ENCODE measurements around the gene AQP2.
"Not testable (repeated sequence)": the region's sequence is repeated elsewhere in the genome, so short reads cannot be mapped to it uniquely, and the experiment has no call there.

The AQP2 gene

DNA sequence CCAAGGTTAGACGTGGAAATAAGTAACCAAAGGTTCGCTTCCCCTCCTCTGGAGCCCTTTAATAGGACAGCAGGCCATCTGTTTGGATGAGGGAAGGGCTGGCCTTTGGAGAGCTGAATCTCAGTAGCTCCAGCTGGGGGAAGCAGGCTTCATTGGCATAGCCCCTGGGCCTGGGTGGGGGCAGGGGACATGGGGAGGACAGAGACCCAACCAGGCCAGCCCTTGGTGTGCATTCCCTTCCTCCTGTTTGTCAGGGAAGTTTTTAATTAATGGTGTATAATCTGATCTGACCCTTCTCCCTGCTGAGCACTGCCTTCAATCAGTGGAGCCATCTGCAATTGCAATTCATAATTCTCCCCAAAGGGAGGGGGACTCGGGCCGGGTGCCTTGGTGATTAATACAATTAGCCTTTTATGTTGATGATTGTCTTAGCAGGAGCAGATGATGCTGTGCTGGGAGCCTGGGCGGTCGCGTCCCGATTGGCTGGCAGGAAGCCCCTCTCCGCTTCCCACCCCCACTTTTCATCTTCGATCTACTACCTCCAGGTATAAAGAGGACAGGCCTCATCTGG is 28.6 kb downstream of the AQP2 start:
- no peak overlapping the region for H3K27ac ChIP-seq (ENCODE audit: low read depth, low read length)
- peaks cover 2 to 18% (median 14%) of the 10 kb centered on the region in 5 donors for H3K4me1 ChIP-seq (ENCODE audit: control insufficient read depth in 5 of 5, insufficient read depth in 5 of 5, low read length in 5 of 5)
- peaks cover 0 to 9% (median 4%) of the 10 kb centered on the region in 5 donors for H3K27me3 ChIP-seq (ENCODE audit: control insufficient read depth in 5 of 5, insufficient read depth in 4 of 5, low read length in 5 of 5)
- H3K9me3 ChIP-seq (ENCODE audit: control insufficient read depth in 5 of 5, low read length in 5 of 5): no peaks in the 10 kb centered on the region
- H3K36me3 ChIP-seq (ENCODE audit: control insufficient read depth in 5 of 5, insufficient read depth in 5 of 5, low read length in 5 of 5): no peaks in the 10 kb centered on the region
- H3K9ac ChIP-seq (ENCODE audit: low read length in 5 of 5): no peak overlapping the region
- H3K4me3 ChIP-seq (ENCODE audit: low read depth in 1 of 5, low read length in 5 of 5): no peak overlapping the region

DNA sequence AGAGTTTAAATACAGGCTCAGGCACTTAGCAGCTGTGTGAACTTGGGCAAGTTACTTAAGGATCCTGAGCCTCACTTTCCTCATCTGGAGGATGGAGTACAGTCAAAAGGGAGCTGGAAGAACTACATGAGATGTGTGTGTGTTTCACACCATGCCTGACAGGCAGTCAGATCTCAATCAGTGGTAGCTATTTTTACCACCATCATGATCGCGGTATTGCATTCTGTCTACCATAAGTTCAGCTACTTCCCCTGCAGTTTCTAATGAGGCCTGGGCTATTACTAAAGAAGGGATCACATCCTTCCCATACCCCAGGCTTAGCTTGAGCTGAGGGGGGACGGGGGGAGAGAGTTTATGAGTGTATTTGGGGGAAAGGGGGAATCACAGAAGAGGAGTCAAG is 29.3 kb downstream of the AQP2 start:
- Histone ChIP-seq H3K9ac (ENCODE audit: low read length in 5 of 5) (no peak overlapping the region), H3K36me3 (ENCODE audit: control insufficient read depth in 5 of 5, insufficient read depth in 5 of 5, low read length in 5 of 5) (no peaks in the 10 kb centered on the region), H3K4me1 (ENCODE audit: control insufficient read depth in 5 of 5, insufficient read depth in 5 of 5, low read length in 5 of 5) (peaks cover 2 to 13% (median 7%) of the 10 kb centered on the region in 5 donors), H3K4me3 (ENCODE audit: low read depth in 1 of 5, low read length in 5 of 5) (no peak overlapping the region), H3K9me3 (ENCODE audit: control insufficient read depth in 5 of 5, low read length in 5 of 5) (no peaks in the 10 kb centered on the region), H3K27ac (ENCODE audit: low read depth, low read length) (no peak overlapping the region), H3K27me3 (ENCODE audit: control insufficient read depth in 5 of 5, insufficient read depth in 4 of 5, low read length in 5 of 5) (peaks cover 0 to 9% (median 4%) of the 10 kb centered on the region in 5 donors)

DNA sequence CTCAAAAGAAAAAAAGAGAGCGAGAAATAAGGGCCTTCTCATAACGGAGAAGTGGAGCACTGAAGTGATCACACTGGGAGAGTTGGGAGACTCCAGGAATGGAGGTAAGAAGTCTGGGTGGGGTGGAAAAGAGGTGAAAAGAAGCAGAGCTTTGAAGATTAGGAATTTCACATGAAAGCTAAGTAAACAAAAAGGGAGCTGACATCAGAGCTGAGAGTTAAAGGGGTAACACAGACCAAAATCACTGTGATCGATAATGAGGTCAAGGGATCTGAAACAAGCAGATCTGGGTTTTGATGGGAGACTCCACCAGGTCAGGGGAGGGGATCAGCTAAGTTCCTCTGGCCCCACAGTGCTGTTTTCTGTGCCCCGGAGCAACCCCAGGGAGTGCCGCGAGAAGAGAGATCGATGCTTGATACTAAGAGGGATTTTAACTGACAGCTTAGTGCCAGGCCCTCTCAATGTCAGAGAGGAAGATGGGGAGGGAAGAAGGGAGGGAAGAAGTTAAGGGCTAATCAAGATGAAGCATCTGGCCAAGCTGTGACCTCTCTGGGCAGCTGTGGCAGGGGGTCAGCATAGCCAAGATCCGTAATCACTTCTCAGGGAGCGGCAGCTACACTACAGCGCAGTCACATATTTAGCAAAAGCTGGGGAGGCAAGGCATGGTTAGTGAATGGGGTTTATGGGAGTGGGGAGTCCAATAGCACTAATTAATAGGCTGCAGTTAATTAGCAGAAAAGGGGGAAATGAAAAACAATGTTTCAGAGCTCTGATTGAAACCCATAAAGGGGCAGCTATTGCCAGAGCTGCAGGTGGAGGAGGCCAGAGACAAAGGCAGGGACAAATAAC is 30.2 kb downstream of the AQP2 start:
- Histone ChIP-seq H3K27ac (ENCODE audit: low read depth, low read length) (no peak overlapping the region), H3K9ac (ENCODE audit: low read length in 5 of 5) (no peak overlapping the region), H3K4me3 (ENCODE audit: low read depth in 1 of 5, low read length in 5 of 5) (no peak overlapping the region), H3K27me3 (ENCODE audit: control insufficient read depth in 5 of 5, insufficient read depth in 4 of 5, low read length in 5 of 5) (peaks cover 0 to 9% (median 3%) of the 10 kb centered on the region in 5 donors), H3K9me3 (ENCODE audit: control insufficient read depth in 5 of 5, low read length in 5 of 5) (no peaks in the 10 kb centered on the region), H3K4me1 (ENCODE audit: control insufficient read depth in 5 of 5, insufficient read depth in 5 of 5, low read length in 5 of 5) (peaks cover 0 to 9% (median 2%) of the 10 kb centered on the region in 5 donors), H3K36me3 (ENCODE audit: control insufficient read depth in 5 of 5, insufficient read depth in 5 of 5, low read length in 5 of 5) (no peaks in the 10 kb centered on the region)

DNA sequence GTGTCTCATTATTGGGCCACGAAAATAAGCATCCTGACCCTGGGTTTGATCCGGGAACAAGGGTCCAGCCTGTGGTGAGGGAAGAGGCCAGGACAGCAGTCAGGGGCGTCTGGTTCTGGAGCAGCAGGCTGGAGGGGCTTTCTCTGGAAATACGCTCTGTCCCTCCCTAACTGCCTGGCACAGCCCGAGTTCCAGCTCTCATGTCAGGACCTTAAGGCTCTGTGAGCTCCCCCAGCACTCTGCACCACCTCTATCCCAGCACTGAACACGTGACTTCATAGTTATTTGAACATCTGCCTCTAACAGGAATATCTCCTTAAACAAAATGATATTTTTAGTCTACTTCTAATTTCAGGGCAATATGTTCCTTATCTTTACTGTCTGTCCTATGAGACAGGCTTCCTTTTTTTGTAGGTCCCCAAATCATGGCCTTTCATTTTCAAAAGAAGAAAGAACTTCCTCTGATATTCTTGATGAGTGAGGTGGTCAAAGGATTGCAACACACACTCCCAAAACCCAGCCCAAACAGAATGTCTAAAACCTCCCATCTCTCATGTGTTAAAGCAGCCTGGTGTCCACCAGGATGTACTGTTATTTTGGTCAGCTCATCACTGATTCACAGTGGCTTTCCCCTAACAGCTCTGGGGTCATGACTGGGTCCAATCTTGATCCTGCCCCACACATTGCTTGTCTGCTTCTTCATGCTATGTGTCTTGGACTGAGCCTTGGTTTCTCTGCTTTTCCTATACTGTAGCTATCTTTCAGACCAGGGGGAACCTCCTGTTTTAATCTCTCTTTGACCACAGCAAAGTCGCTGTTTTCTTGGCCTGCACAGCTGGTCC is 31.9 kb downstream of the AQP2 start:
- Histone ChIP-seq H3K27me3 (ENCODE audit: control insufficient read depth in 5 of 5, insufficient read depth in 4 of 5, low read length in 5 of 5) (peaks cover 0 to 9% (median 0%) of the 10 kb centered on the region in 5 donors), H3K9me3 (ENCODE audit: control insufficient read depth in 5 of 5, low read length in 5 of 5) (no peaks in the 10 kb centered on the region), H3K4me3 (ENCODE audit: low read depth in 1 of 5, low read length in 5 of 5) (no peak overlapping the region), H3K36me3 (ENCODE audit: control insufficient read depth in 5 of 5, insufficient read depth in 5 of 5, low read length in 5 of 5) (no peaks in the 10 kb centered on the region), H3K27ac (ENCODE audit: low read depth, low read length) (no peak overlapping the region), H3K4me1 (ENCODE audit: control insufficient read depth in 5 of 5, insufficient read depth in 5 of 5, low read length in 5 of 5) (peaks cover 0 to 9% (median 2%) of the 10 kb centered on the region in 5 donors), H3K9ac (ENCODE audit: low read length in 5 of 5) (no peak overlapping the region)

DNA sequence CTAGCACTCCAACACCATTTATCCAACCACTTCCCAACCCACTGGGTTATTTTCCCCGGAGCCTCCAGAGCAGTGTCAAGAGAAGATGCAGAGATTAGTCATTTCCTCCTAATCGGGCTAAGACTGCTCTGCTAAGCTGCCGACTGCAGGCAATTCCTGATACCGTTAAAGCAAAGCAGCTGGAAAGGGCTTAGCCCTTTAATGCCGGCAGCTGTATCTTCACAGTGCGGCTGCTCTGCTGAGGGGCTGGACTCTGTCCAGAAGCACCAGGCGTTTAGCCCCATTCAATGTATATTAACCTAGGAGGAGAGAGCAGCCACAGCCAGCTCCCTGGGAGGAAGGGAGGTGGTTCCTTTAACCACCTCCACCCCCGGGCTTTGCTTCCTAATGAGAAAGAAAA is 33.4 kb downstream of the AQP2 start:
- H3K9me3 ChIP-seq (ENCODE audit: control insufficient read depth in 5 of 5, low read length in 5 of 5): no peaks in the 10 kb centered on the region
- H3K9ac ChIP-seq (ENCODE audit: low read length in 5 of 5): peak overlapping the region in 1 of 5 donors; percentile 28
- H3K4me1 ChIP-seq (ENCODE audit: control insufficient read depth in 5 of 5, insufficient read depth in 5 of 5, low read length in 5 of 5): peaks cover 0 to 6% (median 2%) of the 10 kb centered on the region in 5 donors
- H3K27ac ChIP-seq (ENCODE audit: low read depth, low read length): no peak overlapping the region
- no peak overlapping the region for H3K4me3 ChIP-seq (ENCODE audit: low read depth in 1 of 5, low read length in 5 of 5)
- peaks cover 0 to 4% (median 0%) of the 10 kb centered on the region in 5 donors for H3K27me3 ChIP-seq (ENCODE audit: control insufficient read depth in 5 of 5, insufficient read depth in 4 of 5, low read length in 5 of 5)
- H3K36me3 ChIP-seq (ENCODE audit: control insufficient read depth in 5 of 5, insufficient read depth in 5 of 5, low read length in 5 of 5): peaks cover 0 to 3% (median 0%) of the 10 kb centered on the region in 5 donors

DNA sequence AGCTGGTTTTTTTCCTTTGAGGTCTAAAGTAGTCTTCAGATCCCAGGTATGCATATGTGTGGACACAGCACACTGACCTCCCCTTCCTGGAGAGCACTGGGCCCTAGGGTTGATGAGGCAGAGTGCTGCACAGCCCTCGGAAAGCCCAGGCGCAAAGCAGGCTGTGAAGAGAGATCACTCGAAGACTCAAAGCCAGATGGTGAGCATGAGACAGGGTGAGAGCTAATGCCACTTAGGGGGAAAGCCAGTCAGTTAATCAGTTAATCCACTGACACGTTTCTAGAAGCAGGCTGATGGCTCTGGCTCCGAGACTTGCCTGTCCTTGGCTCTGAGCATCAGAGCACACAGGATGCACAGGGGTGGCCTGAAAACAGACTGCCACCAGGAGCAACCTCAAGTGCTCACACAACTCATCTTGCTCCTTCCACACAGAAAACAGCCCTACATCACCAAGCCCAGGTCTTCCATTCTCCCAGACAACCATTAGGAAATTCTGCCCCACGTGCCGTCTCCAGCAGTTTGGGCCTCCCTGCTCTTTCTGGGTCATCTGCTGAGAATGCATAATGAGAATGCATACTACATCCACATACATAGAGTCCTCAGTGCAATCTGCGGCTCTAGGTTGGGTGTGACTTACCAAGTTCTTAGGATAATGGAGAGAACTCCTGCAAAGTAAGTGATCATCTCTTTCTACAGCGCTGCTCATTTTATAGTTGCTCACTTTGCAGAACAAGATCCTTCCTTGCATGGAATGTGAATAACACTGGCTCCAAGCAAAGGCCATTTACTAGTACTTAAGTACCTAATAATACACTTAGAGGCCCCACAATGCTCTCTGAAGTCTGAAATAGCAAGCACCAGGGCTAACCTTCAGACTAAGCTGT is 34.2 kb downstream of the AQP2 start:
- H3K4me1 ChIP-seq (ENCODE audit: control insufficient read depth in 5 of 5, insufficient read depth in 5 of 5, low read length in 5 of 5): peaks cover 0 to 6% (median 2%) of the 10 kb centered on the region in 5 donors
- peaks cover 0 to 3% (median 0%) of the 10 kb centered on the region in 5 donors for H3K36me3 ChIP-seq (ENCODE audit: control insufficient read depth in 5 of 5, insufficient read depth in 5 of 5, low read length in 5 of 5)
- H3K27ac ChIP-seq (ENCODE audit: low read depth, low read length): no peak overlapping the region

DNA sequence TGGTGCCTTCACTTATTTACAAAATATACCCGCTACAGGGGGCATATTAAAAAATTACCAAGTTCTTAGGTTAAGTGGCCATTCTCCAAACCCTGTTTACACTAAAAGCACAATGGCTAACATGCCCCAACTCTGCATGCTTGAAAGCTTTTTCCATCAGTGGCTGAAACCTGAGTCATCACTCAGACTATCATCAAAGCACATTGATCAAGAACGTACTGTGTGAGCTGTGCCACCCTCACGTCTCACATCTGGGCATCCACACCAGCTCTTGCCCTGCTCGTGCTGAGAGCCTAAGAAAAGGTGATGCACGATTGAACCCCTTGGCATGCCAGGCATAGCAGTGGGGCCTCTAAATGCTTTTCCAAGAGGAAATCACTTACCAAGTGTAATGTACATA is 35.4 kb downstream of the AQP2 start:
- Histone ChIP-seq H3K4me3 (ENCODE audit: low read depth in 1 of 5, low read length in 5 of 5) (no peak overlapping the region), H3K9ac (ENCODE audit: low read length in 5 of 5) (no peak overlapping the region), H3K27ac (ENCODE audit: low read depth, low read length) (no peak overlapping the region), H3K27me3 (ENCODE audit: control insufficient read depth in 5 of 5, insufficient read depth in 4 of 5, low read length in 5 of 5) (peaks cover 0 to 4% (median 0%) of the 10 kb centered on the region in 5 donors), H3K4me1 (ENCODE audit: control insufficient read depth in 5 of 5, insufficient read depth in 5 of 5, low read length in 5 of 5) (peaks cover 0 to 6% (median 2%) of the 10 kb centered on the region in 5 donors), H3K9me3 (ENCODE audit: control insufficient read depth in 5 of 5, low read length in 5 of 5) (no peaks in the 10 kb centered on the region), H3K36me3 (ENCODE audit: control insufficient read depth in 5 of 5, insufficient read depth in 5 of 5, low read length in 5 of 5) (peaks cover 0 to 3% (median 2%) of the 10 kb centered on the region in 5 donors)

More for the DNA sequence above, 34.2 kb downstream of the AQP2 start:
- H3K9me3 ChIP-seq (ENCODE audit: control insufficient read depth in 5 of 5, low read length in 5 of 5): no peaks in the 10 kb centered on the region
- no peak overlapping the region for H3K9ac ChIP-seq (ENCODE audit: low read length in 5 of 5)
- H3K27me3 ChIP-seq (ENCODE audit: control insufficient read depth in 5 of 5, insufficient read depth in 4 of 5, low read length in 5 of 5): peaks cover 0 to 4% (median 0%) of the 10 kb centered on the region in 5 donors
- H3K4me3 ChIP-seq (ENCODE audit: low read depth in 1 of 5, low read length in 5 of 5): no peak overlapping the region

DNA sequence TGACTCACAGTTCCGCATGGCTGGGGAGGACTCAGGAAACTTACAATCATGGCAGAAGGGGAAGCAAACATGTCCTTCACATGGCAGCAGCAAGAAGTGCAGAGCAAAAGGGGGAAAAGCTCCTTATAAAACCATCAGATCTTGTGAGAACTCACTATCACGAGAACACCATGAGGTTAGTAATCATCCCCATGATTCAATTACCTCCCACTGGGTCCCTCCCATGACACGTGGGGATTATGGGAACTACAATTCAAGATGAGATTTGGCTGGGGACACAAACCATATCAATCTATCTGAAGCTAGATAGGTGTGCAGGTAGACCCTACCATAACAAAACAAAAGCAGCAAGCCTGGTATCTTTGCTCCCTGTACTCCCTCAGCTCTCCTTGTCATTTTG is 35.9 kb downstream of the AQP2 start:
- H3K4me3 ChIP-seq (ENCODE audit: low read depth in 1 of 5, low read length in 5 of 5); H3K27me3 ChIP-seq (ENCODE audit: control insufficient read depth in 5 of 5, insufficient read depth in 4 of 5, low read length in 5 of 5); H3K27ac ChIP-seq (ENCODE audit: low read depth, low read length); H3K4me1 ChIP-seq (ENCODE audit: control insufficient read depth in 5 of 5, insufficient read depth in 5 of 5, low read length in 5 of 5); H3K9me3 ChIP-seq (ENCODE audit: control insufficient read depth in 5 of 5, low read length in 5 of 5); H3K9ac ChIP-seq (ENCODE audit: low read length in 5 of 5); H3K36me3 ChIP-seq (ENCODE audit: control insufficient read depth in 5 of 5, insufficient read depth in 5 of 5, low read length in 5 of 5): not testable (repeated sequence)

DNA sequence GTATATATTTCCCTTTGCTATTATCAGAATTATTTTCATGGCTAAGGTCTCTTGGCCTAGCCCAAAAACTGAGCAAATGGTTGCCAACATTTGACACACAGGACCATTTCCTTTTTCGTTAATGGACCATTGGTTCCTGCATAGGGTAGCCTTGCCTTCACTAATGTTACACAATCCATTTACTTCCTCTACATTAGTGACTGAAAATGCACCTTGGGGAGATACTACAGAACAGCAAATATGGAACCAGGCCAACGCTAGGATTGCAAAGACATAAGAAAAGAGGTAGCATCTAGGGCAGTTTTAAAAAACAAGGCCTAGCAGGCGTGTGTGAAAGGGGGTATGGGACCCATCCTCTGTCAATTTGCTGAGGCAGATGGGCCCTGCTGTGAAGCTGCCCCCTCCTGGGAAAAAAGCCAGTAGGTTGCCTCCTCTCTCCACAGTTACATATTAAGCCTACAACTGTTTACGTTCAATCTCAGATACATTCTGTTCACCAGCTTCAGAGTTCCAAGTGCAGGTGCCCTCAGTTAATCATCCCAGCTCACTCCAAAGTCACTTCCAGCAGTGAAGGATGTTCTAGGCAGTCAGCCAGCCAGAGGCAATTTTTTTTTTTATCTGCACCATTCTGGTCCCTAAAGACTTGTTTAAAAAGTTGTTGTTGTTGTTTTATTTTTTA is 37.2 kb downstream of the AQP2 start:
- peaks cover 4 to 14% (median 4%) of the 10 kb centered on the region in 5 donors for H3K36me3 ChIP-seq (ENCODE audit: control insufficient read depth in 5 of 5, insufficient read depth in 5 of 5, low read length in 5 of 5)
- no peak overlapping the region for H3K9ac ChIP-seq (ENCODE audit: low read length in 5 of 5)
- H3K27me3 ChIP-seq (ENCODE audit: control insufficient read depth in 5 of 5, insufficient read depth in 4 of 5, low read length in 5 of 5): peaks cover 0 to 4% (median 0%) of the 10 kb centered on the region in 5 donors
- no peak overlapping the region for H3K27ac ChIP-seq (ENCODE audit: low read depth, low read length)
- peaks cover 0 to 6% (median 2%) of the 10 kb centered on the region in 5 donors for H3K4me1 ChIP-seq (ENCODE audit: control insufficient read depth in 5 of 5, insufficient read depth in 5 of 5, low read length in 5 of 5)
- H3K9me3 ChIP-seq (ENCODE audit: control insufficient read depth in 5 of 5, low read length in 5 of 5): no peaks in the 10 kb centered on the region
- no peak overlapping the region for H3K4me3 ChIP-seq (ENCODE audit: low read depth in 1 of 5, low read length in 5 of 5)

All from subcutaneous abdominal adipose tissue (tissue), 5 donors.